ENCODE results near the gene MAT2B.

- no peak for TF ChIP-seq EZH2 (optimal IDR thresholded peaks at IDR 0.05; ENCODE audit: low read depth, low read length)
- TF ChIP-seq CTCF (IDR thresholded peaks at IDR 0.05; ENCODE audit: low read length) = no peak
These were observed 9.1 kb upstream of the MAT2B start for GRCh38 chr5:163496286-163496685.

Measured in MM.1S (cell line).